Effector memory CD4-positive, alpha-beta T cell (primary cell): ENCODE measurements around the gene MICALL2.
"Not testable (repeated sequence)": the region's sequence is repeated elsewhere in the genome, so short reads cannot be mapped to it uniquely, and the experiment has no call there.

Experiments
- DNase-seq, 3 donors: peaks; one replicate each; pipeline ENCODE4 v3.0.0-alpha.2; 2020
- H3K27ac ChIP-seq: 2 replicates; pipeline ENCODE4 v1.7.0; 2013; ENCODE audit warnings: mild to moderate bottlenecking, low read length, moderate library complexity; ENCODE audit not compliant: insufficient read depth, poor library complexity, severe bottlenecking
- H3K27me3 ChIP-seq: replicated peaks from 2 replicates; pipeline ENCODE4 v1.7.0; 2013; ENCODE audit warnings: mild to moderate bottlenecking, low read length; ENCODE audit not compliant: insufficient read depth, control insufficient read depth, poor library complexity, severe bottlenecking
- H3K36me3 ChIP-seq: 2 replicates; pipeline ENCODE4 v1.7.0; 2013; ENCODE audit warnings: mild to moderate bottlenecking, low read length, moderate library complexity; ENCODE audit not compliant: control insufficient read depth, insufficient read depth
- H3K4me1 ChIP-seq: 2 replicates; pipeline ENCODE4 v1.7.0; 2013; ENCODE audit warnings: low read length, mild to moderate bottlenecking; ENCODE audit not compliant: control insufficient read depth, insufficient read depth, poor library complexity, severe bottlenecking
- H3K4me3 ChIP-seq: 2 replicates; pipeline ENCODE4 v1.7.0; 2013; ENCODE audit warnings: low read length, low read depth, mild to moderate bottlenecking; ENCODE audit not compliant: insufficient read depth, poor library complexity, severe bottlenecking
- H3K9me3 ChIP-seq: 2 replicates; pipeline ENCODE4 v1.7.0; 2013; ENCODE audit warnings: mild to moderate bottlenecking, low read length, moderate library complexity; ENCODE audit not compliant: control insufficient read depth

The MICALL2 gene

GRCh38 chr7:1449951-1450350 is 9.3 kb downstream of the MICALL2 start:
- no peaks in the 10 kb centered on the region for H3K4me1 ChIP-seq
- no peaks in the 10 kb centered on the region for H3K9me3 ChIP-seq

GRCh38 chr7:1449501-1449900 is 9.8 kb downstream of the MICALL2 start:
- H3K9me3 ChIP-seq = no peaks in the 10 kb centered on the region
- H3K4me1 ChIP-seq = no peaks in the 10 kb centered on the region
- no peaks in the 10 kb centered on the region for H3K27me3 ChIP-seq
- no peak overlapping the region for H3K27ac ChIP-seq
- H3K4me3 ChIP-seq = no peak overlapping the region
- DNase-seq = no peak
- no peaks in the 10 kb centered on the region for H3K36me3 ChIP-seq

More at GRCh38 chr7:1449951-1450350, 9.3 kb downstream of the MICALL2 start:
- no peaks in the 10 kb centered on the region for H3K27me3 ChIP-seq
- no peak overlapping the region for H3K27ac ChIP-seq
- no peak for DNase-seq
- no peaks in the 10 kb centered on the region for H3K36me3 ChIP-seq
- no peak overlapping the region for H3K4me3 ChIP-seq

GRCh38 chr7:1448958-1449357 is 10.3 kb downstream of the MICALL2 start:
- no peaks in the 10 kb centered on the region for H3K27me3 ChIP-seq
- DNase-seq = no peak
- H3K9me3 ChIP-seq = no peaks in the 10 kb centered on the region
- no peaks in the 10 kb centered on the region for H3K36me3 ChIP-seq
- no peaks in the 10 kb centered on the region for H3K4me1 ChIP-seq
- no peak overlapping the region for H3K27ac ChIP-seq
- H3K4me3 ChIP-seq = no peak overlapping the region

GRCh38 chr7:1447551-1448244 is 11.6 kb downstream of the MICALL2 start:
- H3K9me3 ChIP-seq = no peaks in the 10 kb centered on the region
- no peaks in the 10 kb centered on the region for H3K36me3 ChIP-seq
- H3K4me3 ChIP-seq = no peak overlapping the region
- no peak for DNase-seq
- H3K4me1 ChIP-seq = no peaks in the 10 kb centered on the region
- no peak overlapping the region for H3K27ac ChIP-seq
- no peaks in the 10 kb centered on the region for H3K27me3 ChIP-seq

- H3K4me3 ChIP-seq = no peak overlapping the region
Measured at GRCh38 chr7:1447112-1447511, 12.2 kb downstream of the MICALL2 start.

GRCh38 chr7:1446620-1447032 is 12.6 kb downstream of the MICALL2 start:
- Histone ChIP-seq H3K27ac (no peak overlapping the region), H3K4me3 (no peak overlapping the region), H3K27me3 (no peaks in the 10 kb centered on the region), H3K4me1 (no peaks in the 10 kb centered on the region), H3K36me3 (no peaks in the 10 kb centered on the region), H3K9me3 (no peaks in the 10 kb centered on the region)
- no peak for DNase-seq

More at GRCh38 chr7:1447112-1447511, 12.2 kb downstream of the MICALL2 start:
- no peaks in the 10 kb centered on the region for H3K9me3 ChIP-seq
- DNase-seq = no peak
- no peaks in the 10 kb centered on the region for H3K36me3 ChIP-seq
- no peaks in the 10 kb centered on the region for H3K4me1 ChIP-seq
- no peaks in the 10 kb centered on the region for H3K27me3 ChIP-seq
- no peak overlapping the region for H3K27ac ChIP-seq

- H3K4me1 ChIP-seq, H3K27ac ChIP-seq, H3K36me3 ChIP-seq, H3K9me3 ChIP-seq, DNase-seq, H3K4me3 ChIP-seq, H3K27me3 ChIP-seq: not testable (repeated sequence)
Measured at GRCh38 chr7:1446026-1446425, 13.2 kb downstream of the MICALL2 start.

- no peaks in the 10 kb centered on the region for H3K9me3 ChIP-seq
- no peak overlapping the region for H3K27ac ChIP-seq
- no peaks in the 10 kb centered on the region for H3K36me3 ChIP-seq
- no peaks in the 10 kb centered on the region for H3K27me3 ChIP-seq
- no peak overlapping the region for H3K4me3 ChIP-seq
- no peak for DNase-seq
- no peaks in the 10 kb centered on the region for H3K4me1 ChIP-seq
Measured at GRCh38 chr7:1445341-1445740, 13.9 kb downstream of the MICALL2 start.

- no peaks in the 10 kb centered on the region for H3K27me3 ChIP-seq
- H3K9me3 ChIP-seq = no peaks in the 10 kb centered on the region
- no peak for DNase-seq
- H3K4me3 ChIP-seq = no peak overlapping the region
- H3K36me3 ChIP-seq = no peaks in the 10 kb centered on the region
- H3K4me1 ChIP-seq = no peaks in the 10 kb centered on the region
- H3K27ac ChIP-seq = no peak overlapping the region
Measured at GRCh38 chr7:1444925-1445322, 14.3 kb downstream of the MICALL2 start.

GRCh38 chr7:1444214-1444924 is 14.9 kb downstream of the MICALL2 start:
- H3K27me3 ChIP-seq = no peaks in the 10 kb centered on the region
- H3K4me1 ChIP-seq = no peaks in the 10 kb centered on the region
- H3K27ac ChIP-seq = no peak overlapping the region
- no peaks in the 10 kb centered on the region for H3K9me3 ChIP-seq
- no peak overlapping the region for H3K4me3 ChIP-seq
- no peaks in the 10 kb centered on the region for H3K36me3 ChIP-seq
- no peak for DNase-seq
